NCI-H82 treated with DMSO at 0.1 percent for 48 hours (cell line): ENCODE results near the gene UBTD1.
"Not testable (repeated sequence)": the region's sequence is repeated elsewhere in the genome, so short reads cannot be mapped to it uniquely, and the experiment has no call there.

Experiments used
- DNase-seq: peaks from one replicate; lab custom pipeline; 2025; ENCODE audit not compliant: unreplicated experiment; lab: John Stamatoyannopoulos, UW

The UBTD1 gene

DNA sequence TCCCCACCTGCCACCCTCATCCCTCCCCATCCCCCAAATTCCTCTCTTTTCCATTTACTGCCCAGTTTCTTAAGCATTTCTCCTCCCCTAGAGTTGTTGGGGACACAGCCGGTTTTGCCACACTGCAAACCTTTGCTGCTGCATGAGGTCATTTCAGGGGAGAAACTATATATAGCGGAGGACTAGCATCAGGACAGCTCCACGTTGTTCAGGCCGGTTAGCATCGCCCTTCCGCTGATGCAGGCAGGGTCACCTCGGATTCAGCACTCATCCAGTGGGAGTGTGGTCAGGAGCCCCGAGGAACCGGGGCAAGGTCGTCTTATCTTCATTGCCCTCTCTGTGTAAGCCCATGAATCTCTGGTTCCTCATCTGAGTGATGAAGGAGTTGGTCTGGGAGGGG, 15.6 kb downstream of the UBTD1 start:
- DNase-seq, result no peak

DNA sequence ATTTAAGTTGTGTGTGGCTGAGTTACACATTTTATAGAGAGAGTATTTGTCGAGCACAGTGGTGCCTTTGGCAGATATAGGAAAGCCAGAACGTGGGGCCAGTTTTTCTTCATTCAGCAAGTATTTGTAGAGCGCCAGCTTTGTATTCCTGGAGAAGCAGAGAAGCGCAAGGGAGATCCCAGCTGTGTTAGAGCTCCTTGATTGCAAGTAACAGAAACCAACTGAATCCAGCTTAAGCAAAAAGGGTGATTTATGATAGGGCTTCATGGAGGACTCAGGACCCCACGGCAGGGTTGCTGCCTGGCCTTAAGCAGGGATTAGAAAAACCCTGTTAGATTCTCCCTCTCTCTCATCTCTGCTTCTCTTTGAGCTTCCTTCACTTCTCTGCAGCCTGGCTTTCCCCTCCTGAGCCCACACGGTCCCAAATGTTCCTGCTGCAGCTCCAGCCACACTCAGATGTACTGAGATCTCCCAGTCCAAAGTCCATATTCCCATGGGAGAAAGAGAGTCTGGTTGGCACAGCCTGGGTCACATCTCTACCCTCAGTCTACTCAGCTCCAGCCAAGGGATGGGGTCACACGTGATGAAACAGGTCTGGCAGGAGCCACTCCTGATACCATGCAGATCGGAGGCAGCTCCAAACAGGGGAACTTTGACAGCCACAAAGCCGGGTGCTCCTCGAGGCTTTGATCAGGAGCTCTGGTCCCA, 16.7 kb downstream of the UBTD1 start:
- peak; percentile 7 for DNase-seq

DNA sequence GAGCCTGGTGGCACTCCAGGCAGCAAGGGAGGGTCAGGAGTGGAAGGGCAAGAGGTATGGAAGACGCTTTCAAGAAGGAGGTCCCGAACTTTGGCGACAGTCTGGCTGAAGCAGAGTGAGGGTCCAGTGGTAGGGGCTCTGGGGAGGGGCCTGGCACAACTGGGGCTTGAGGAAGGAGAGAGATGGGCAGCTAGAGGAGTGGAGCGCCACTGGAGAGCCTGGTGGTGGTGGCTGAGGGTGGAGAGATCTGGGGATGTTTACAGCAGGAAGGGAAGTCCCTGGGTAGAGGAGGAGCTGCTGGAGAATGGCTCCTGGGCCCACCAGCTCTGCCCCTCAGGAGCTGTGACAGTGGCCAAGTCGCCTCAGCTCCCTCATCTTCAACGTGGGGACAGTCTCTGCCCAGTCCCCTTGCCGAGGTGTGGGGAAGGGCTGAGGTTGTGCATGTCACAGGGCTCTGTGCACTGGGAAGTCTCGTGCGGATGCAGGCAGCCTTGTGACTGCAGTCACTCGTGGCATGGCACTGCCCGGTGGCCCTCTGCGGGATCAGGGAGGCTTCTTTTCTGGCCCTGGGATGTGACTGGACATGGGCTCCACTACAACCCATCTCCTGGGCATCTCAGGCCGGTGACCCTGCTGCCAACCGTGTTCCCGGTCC, 18.5 kb downstream of the UBTD1 start:
- DNase-seq, result no peak

DNA sequence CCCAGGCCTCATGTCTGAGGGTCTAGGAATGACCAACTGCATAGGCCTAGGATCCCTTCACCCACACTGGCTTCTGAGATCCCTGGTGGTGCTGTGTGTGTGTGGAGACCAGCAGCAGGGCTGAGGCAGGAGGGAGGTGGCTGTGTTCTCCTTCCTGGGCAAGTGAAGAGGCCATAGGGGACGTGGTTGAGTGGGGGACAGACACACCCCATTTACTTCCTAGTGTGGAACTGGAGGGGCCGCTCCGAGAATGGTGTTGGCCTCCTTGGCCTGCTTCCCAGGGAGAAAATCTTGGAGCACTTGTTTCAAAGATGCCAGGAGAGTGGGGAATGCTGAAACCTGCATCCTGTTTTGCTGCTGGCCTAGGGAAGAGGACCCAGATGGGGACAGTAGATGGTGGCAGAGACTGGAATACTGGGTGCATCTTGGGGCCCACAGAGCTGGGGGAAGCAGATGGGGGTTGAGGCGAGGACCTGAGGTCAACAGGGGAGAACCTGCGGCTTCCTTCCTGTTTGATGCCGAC, 19.1 kb downstream of the UBTD1 start:
- no peak for DNase-seq

DNA sequence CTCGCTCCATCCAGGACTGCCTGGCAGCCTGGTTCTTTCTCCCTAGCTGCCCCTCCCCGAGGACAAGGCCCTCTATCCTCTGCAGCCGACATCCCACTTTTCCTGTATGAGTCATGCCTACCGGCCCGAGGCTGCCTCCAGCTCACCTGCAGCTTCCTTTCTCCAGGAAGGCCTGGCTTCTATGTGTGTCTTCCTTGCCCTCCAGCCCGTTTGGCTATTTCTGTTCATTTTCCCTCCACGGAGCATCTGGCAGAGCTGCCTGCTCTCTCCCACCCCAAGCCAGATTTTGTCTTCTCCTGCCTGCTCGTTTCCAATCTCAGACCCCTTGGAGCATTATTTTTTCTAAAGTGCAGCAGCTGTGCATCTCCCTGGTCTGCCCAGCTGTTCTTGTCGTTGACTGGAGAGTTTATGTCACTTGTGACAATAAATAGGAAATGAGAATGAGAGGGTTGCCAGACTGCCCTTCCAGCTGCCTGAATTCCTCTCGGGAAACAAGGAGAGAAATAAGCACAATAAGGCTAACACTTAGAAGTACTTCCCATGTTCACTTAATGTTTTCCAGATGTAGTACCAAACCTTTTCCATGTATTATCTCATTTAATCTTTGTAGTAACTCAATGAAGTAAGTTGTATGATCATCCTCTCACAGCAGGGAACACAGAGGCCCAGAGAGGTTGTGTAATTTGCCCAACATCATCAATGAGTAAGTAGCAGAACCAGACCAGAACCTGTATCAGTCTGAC, 19.7 kb downstream of the UBTD1 start:
- no peak for DNase-seq

DNA sequence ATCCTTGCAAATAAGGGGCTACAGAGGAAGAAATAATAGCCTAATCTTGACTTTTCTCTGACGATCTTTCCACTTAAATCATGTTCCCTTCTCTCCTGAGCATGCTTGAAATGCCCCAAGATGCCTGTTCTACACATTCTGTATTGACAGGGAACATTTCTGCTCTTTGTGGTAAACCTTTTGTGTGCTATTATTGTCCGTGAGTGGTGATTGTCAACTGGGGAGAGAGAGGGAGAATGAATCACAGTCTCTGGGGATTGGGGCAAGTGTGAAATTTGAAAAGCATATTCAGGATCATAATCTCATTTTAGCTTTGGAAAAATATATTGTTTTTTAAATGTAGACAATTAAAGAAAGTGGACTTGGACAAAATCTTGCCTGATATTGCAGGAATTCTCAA, 20.6 kb downstream of the UBTD1 start:
- DNase-seq, result no peak

DNA sequence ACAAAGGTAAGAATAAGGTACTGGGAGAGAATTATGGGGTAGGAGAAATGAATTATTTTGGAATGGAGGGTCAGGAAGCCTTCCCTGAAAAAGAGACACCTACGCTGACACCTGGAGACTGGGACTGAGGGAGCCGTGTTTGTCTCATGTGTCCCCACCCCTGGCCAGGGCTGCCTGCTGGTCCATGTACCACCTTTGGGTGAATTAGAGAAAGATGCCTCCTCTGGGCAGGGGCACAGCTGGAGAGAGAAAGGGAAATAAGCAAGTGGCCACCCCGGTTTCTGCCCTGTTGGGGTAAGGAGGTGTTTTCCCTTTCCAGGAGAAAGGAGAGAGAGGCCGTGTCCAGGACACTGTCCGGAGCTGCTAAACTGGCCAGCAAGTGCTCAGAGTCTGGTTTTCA, 21.8 kb downstream of the UBTD1 start:
- no peak for DNase-seq

DNA sequence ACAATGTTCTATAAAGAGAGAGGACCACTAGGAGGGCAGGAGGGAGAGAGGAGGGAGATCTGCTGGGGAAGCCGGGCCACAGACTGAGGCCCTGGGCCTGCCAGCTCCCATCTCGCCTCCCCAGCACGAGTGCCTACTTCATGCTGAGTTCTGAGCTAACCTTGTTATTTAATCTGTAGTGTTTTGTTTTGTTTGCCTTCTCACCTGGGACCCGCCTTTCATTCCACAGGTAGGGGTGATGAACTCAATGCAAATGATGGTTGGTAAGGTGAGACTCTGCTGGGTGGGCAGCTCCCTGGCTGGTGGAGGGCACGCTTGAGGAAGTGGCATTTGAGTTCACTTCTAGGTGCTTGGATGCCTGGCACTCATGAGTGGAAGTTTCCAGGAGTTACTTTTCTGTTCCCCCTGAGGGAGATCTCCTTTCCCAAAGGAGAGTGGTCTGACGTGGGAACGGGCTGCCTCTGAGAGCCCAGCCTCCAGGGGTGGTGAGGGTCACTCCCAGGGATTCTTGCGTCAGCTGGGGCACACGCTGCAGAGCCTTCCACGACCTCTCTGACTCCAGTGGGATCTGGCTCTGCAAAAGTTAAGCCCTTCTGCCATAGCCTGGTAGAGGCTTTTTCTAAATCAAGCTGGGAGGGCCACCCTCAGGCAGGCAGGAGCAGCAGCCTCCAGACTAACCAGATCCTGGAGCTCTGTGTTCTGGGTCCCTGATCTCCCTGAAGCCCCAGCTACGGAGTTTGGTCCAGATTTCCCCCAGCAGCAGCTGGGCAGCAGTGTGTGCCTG, 22.4 kb downstream of the UBTD1 start:
- DNase-seq, result no peak

DNA sequence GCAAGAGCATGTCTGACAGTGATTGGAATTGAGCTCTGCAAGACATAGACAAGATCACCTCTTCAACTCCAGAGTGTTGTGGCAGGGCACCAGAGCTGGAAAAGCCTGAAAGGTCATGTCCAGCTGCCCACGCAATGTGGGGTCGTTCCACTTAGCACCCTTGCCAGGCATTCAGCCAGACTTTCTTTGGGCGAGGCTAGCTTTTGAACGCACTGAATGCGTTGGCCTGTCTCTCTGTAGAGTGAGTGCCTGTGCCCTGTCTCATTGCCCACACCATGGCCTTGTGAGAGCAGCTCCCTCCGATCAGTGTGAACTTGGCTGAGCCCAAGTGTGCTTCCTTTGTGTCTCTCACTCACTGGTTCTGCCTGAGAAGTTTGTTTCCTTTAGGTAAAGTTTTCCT, 23.3 kb downstream of the UBTD1 start:
- DNase-seq, result no peak

DNA sequence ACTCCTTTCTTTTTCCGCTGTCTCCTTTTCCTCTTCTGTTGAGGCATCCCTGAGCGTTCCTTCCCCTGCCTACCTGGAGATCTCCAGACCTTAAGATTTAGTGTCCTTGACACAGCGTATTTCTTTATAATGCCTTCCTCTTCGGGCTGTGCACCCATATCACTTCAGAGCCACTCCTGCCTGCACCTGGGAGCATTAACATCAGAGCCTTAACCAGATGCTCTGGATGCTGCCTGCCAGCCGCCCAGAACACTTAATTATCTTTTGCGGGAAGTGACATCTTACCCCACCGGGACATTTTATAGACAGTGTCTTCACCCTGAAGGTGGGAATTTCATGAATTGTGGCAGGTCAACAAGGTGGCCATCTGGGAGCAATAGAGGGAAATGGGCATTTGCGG, 24.2 kb downstream of the UBTD1 start:
- no peak for DNase-seq

DNA sequence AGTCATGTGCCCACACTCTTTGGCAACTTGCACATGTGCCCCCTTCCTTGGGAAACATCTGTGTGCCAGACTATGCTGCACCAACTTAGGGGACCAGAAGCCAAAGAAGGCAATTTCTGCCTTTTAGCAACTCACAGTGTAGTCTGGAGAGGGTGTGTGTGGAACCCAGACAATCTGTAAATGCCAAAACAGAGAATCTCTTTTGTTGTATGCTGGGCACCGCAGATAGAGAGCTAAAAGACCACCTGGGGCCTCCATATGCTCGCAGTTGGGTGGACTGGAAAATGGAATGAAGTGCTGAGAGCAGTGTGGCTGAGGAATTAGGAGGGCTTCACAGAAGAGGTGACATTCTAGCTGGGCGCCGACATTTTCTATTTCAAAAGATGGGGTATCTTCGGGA, 26.4 kb downstream of the UBTD1 start:
- no peak for DNase-seq

DNA sequence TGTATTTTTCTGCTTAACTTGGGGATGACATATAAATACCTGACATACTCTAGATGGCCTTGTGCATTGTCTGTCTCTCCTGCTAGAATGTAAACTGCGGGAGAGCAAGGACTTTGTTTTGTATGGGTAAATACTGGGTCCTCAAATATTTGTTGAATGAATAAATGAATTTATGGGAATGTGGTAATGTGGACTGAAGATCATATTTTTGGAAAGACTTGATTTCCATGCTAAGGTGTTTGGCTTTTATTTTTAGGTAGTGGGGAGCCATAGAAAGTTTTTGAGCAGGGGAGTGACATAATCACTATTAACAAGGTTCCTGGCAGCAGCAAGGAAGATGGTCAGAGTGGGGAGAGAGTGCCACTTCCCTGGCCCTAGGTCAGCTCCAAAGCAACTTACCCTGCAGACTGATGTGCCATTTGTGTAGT, 27.0 kb downstream of the UBTD1 start:
- no peak for DNase-seq

DNA sequence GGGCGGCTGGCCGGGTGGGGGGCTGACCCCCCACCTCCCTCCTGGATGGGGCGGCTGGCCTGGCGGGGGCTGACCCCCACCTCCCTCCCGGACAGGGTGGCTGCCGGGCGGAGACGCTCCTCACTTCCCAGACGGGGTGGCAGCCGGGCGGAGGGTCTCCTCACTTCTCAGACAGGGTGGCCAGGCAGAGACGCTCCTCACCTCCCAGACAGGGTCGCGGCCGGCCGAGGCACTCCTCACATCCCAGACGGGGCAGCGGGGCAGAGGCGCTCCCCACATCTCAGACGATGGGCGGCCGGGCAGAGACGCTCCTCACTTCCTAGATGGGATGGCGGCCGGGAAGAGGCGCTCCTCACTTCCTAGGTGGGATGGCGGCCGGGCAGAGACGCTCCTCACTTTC, 30.2 kb downstream of the UBTD1 start:
- not testable (repeated sequence) for DNase-seq

DNA sequence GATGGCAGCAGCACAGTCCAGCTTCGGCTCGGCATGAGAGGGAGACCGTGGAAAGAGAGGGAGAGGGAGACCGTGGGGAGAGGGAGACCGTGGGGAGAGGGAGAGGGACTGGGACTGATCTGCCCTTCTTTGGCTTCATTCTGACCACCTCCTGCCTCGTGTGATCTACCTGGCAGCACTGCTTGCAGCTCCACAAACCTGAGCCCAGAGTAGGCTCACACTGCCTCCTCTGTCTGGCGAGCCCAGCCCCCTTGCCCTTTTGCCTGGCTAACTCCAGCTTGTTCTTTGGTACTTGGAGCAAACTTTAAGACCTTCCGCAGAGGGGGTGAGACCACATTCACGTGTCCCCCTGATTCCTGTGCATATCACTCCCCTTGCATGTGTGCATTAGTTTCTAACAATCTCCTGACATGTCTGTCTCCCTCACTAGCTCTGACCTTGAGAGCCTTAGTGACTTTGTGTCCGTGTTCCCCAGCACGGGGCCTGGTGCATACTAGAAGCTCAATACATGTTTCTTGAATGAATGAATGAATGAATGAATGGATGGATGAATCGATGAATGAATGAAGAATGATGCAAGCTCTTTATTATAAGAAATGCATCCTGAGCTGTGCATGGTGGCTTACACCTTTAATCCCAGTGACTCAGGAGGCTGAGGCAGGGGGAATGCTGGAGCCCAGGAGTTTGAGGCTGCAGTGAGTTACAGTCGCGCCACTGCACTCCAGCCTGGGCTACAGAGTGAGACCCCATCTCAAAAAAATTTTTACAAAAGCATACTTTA, 31.2 kb downstream of the UBTD1 start:
- DNase-seq, result no peak

DNA sequence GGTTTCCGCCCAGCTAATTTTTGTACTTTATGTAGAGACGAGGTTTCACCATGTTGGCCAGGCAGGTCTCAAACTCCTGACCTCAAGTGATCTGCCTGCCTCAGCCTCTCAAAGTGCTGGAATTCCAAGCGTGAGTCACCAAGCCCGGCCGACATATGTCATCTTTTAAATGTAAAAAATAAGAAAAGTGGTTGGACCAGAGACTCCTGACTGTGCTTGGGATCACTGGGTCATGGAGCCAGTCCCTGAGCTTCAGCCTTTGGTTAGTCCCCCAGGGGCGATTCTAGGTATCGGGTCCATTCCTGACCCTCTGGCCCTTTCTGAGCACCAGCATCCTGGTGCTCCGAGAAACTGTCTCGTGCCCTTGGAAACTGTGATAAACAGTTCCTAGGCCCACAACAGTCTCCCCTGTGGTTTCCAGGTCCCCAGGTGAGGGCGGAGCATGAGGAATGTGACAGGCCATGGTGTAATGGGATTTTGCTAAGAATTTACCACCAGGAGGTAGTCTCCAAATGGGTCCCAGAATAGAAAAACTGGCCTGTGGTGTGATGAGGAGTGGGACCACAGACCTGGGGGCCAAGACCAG, 32.8 kb downstream of the UBTD1 start:
- DNase-seq, result no peak

DNA sequence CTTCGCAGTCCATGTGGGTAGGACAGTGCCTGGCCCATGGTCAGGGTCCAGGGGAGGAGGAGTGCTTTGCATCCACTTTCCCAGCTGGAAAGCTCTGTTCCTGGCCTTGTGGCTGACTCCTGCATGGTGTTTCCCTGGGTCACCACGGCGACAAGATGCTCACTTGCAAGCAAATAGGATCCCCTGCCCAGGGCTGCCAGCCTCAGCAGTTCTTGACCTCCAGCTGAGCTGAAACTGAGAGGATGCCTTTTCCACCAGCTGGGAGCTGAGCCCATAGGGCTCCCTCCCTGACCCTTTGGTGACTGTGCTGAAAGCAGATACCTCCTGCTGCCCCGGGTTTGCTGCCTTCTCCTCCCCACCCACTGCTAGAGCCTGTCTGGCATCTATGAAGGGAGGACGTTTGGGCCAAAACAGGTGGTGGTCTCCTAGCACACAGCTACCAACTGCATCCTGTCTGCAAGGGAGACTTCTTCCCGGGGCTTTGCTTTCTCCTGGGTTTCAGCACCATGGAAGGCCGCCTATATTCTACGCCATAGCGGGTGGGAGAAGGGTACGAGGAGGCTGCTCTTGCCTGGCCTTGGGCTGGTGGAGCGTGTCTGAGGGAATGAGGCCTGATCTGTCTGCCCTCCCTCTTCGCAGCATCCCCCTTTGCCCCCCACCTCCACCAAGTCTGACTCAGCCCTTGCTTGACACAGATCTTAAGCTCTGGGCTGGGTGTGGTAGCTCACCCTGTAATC, 34.4 kb downstream of the UBTD1 start:
- DNase-seq, result no peak

DNA sequence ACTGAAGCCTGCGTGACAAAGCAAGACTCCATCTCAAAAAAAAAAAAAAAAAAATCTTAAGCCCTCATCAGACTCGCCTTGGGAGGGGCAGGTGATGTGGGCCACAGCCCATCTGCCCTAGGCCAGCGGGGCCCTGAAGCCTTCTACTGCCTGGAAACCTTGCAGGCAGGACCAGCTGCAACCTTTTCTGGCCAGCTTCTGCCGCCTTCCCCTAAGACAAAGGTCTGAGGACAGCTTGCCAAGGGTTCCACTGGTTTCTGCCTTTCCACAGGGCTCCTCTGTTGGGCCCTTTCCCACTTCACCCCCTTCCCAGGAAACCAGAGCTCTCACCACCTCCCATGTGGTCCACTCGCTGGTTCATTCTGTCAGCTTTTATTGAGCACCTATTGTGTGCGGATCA, 35.2 kb downstream of the UBTD1 start:
- no peak for DNase-seq

DNA sequence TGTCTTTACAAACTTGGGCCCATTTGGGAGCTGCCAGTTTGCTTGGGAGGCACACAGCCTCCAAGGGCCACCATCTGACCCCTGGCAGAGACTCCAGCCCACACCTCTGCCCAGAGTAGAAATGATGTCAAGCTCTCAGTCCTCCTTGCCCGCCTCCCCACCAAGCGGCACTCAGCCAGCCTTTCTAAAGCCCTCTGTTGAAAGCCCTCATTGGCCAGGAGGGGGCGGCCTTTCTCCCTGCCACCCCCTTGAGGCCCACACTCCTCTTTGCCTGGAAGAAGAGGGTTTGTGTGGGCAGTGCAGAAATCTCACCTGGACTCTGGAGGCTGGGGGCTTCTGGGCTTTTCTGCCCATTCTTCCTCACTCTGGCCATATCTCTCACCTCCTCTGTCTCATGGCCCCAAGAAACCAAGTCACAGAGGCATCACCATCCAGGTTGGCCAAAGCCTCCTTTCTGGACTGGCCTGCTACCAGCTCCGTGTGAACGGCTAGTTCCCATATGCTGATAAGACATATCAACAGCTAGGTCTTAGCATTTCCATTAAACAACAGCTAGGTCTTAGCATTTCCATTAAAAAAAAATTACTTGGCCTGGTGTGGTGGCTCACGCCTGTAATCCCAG, 36.1 kb downstream of the UBTD1 start:
- DNase-seq, result no peak
